Peyer's patch (tissue), 4 donors: ENCODE data around the gene PRMT9.

Experiments
- CTCF ChIP-seq, 6 experiments: fragments of 450-650 bp in 4 of 6; fragments of 200-600 bp in 2 of 6; sonication (generic) in 1 of 6; IDR thresholded peaks; one replicate each; pipeline ENCODE4 v1.5.1; 2017 to 2019; ENCODE audit warnings: antibody characterized with exemption in 6 of 6, mild to moderate bottlenecking in 3 of 6, moderate library complexity in 1 of 6
- POLR2A ChIP-seq, 2 donors: fragments of 450-650 bp; IDR thresholded peaks; one replicate each; pipeline ENCODE4 v1.5.1; 2017; ENCODE audit warnings: antibody characterized with exemption in 2 of 2, mild to moderate bottlenecking in 2 of 2, moderate library complexity in 2 of 2

- TF ChIP-seq CTCF (IDR thresholded peaks at IDR 0.05) (no peak), POLR2A (IDR thresholded peaks at IDR 0.05) (no peak)
These were observed 57.1 kb downstream of the PRMT9 start for GRCh38 chr4:147626903-147627302.
